Gastroesophageal sphincter (tissue), 3 donors: ENCODE measurements around the gene XRCC4.

Experiments
- EP300 ChIP-seq: sonication (generic); formaldehyde crosslinking; IDR thresholded peaks from one replicate; pipeline ENCODE4 v1.6.1; 2017; ENCODE audit warnings: antibody characterized with exemption, mild to moderate bottlenecking
- POLR2A ChIP-seq, 2 donors: fragments of 450-650 bp; IDR thresholded peaks; one replicate each; pipeline ENCODE4 v1.6.1; 2017; ENCODE audit warnings: antibody characterized with exemption in 2 of 2, mild to moderate bottlenecking in 2 of 2, moderate library complexity in 1 of 2
- TF ChIP-seq, protein P1 (sequence below), 4 experiments: fragments of 200-600 bp in 2 of 4; fragments of 450-650 bp in 2 of 4; sonication (generic) in 1 of 4; IDR thresholded peaks; one replicate each; pipeline ENCODE4 v1.5.1; 2017 to 2019; ENCODE audit warnings: antibody characterized with exemption in 4 of 4, mild to moderate bottlenecking in 2 of 4, moderate library complexity in 2 of 4

GRCh38 chr5:83031381-83031780 is 46.0 kb upstream of the XRCC4 start:
- TF ChIP-seq POLR2A (IDR thresholded peaks at IDR 0.05) = no peak
- TF ChIP-seq, protein P1, sequence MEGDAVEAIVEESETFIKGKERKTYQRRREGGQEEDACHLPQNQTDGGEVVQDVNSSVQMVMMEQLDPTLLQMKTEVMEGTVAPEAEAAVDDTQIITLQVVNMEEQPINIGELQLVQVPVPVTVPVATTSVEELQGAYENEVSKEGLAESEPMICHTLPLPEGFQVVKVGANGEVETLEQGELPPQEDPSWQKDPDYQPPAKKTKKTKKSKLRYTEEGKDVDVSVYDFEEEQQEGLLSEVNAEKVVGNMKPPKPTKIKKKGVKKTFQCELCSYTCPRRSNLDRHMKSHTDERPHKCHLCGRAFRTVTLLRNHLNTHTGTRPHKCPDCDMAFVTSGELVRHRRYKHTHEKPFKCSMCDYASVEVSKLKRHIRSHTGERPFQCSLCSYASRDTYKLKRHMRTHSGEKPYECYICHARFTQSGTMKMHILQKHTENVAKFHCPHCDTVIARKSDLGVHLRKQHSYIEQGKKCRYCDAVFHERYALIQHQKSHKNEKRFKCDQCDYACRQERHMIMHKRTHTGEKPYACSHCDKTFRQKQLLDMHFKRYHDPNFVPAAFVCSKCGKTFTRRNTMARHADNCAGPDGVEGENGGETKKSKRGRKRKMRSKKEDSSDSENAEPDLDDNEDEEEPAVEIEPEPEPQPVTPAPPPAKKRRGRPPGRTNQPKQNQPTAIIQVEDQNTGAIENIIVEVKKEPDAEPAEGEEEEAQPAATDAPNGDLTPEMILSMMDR (IDR thresholded peaks at IDR 0.05) = no peak
- no peak for TF ChIP-seq EP300
